Measurements from ENCODE around the gene CALCOCO1. TPM values are rescaled to one million over a fixed set of nuclear protein-coding genes. Genes with fewer than 3 reads are reported as not detected.

The CALCOCO1 gene
- total RNA-seq, 1 donor from 2014 or later, result 258 TPM

DNA sequence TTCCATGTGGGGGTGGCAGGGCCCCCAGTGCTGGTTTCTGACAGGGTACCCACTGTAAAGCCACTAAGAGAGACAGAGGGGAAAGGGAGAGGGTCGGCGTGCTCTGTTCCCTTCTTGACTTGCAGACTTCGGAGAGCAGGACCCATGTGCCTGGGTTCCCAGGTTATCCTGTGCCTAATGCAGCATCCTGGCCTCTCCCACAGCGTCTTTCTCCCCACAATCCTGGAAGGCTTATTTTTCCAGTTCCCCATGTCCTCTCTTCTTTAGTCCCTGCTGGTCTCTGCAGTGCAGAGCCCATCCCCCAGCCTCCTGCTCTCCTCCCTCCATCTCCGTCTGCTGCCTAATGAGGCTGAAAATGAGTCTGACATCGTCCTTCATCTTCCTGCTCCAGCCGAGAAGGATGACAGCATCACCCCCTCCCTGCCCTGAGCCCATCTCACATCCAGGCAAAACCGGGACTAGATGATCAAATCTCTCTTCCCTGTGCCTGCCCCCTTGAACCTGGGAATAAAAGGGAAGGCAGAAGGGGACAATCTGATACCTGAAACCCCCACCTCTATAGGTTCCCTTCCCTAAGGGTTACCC is 15.1 kb downstream of the CALCOCO1 start:
- TF ChIP-seq, protein P1, sequence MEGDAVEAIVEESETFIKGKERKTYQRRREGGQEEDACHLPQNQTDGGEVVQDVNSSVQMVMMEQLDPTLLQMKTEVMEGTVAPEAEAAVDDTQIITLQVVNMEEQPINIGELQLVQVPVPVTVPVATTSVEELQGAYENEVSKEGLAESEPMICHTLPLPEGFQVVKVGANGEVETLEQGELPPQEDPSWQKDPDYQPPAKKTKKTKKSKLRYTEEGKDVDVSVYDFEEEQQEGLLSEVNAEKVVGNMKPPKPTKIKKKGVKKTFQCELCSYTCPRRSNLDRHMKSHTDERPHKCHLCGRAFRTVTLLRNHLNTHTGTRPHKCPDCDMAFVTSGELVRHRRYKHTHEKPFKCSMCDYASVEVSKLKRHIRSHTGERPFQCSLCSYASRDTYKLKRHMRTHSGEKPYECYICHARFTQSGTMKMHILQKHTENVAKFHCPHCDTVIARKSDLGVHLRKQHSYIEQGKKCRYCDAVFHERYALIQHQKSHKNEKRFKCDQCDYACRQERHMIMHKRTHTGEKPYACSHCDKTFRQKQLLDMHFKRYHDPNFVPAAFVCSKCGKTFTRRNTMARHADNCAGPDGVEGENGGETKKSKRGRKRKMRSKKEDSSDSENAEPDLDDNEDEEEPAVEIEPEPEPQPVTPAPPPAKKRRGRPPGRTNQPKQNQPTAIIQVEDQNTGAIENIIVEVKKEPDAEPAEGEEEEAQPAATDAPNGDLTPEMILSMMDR (IDR thresholded peaks at IDR 0.05), result no peak

DNA sequence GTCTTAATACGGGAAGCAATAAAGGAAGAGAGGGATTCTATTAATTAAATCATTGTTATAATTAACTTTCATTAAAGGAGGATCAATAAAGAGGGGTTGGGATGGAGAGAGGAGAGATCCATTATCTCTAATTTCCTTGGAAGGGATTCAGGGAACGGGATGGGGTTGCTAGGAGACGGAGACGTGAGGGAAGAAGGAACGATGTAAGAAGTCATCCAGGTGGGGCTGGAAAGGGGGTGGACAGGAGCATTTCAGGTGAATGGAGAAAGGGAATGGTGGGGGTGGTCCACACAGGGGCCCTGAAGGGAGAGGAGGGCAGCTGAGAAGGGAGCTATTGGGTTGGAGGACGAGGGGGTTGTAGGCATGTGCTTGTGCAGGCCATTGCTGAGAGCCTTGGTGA is 17.2 kb downstream of the CALCOCO1 start:
- no peaks in the 10 kb centered on the region for H3K27me3 ChIP-seq
- TF ChIP-seq, protein P1 (IDR thresholded peaks at IDR 0.05), result no peak
- H3K4me3 ChIP-seq, result no peak overlapping the region
- no peaks in the 10 kb centered on the region for H3K9me3 ChIP-seq
- peaks cover 22 to 31% of the 10 kb centered on the region in 2 donors for H3K36me3 ChIP-seq
- no peak for DNase-seq (ENCODE audit: low spot score in 2 of 2)
- intact Hi-C loops (cut with DNase I), result no loop called here
- no peaks in the 10 kb centered on the region for H3K4me1 ChIP-seq
- H3K27ac ChIP-seq, result no peak overlapping the region

More for the DNA sequence above, 15.1 kb downstream of the CALCOCO1 start:
- intact Hi-C loops (cut with DNase I), result no loop called here
- Histone ChIP-seq H3K9me3 (no peaks in the 10 kb centered on the region), H3K27me3 (no peaks in the 10 kb centered on the region), H3K4me1 (no peaks in the 10 kb centered on the region), H3K36me3 (peaks cover 43 to 52% of the 10 kb centered on the region in 2 donors), H3K27ac (no peak overlapping the region), H3K4me3 (no peak overlapping the region)
- DNase-seq (ENCODE audit: low spot score in 2 of 2), result no peak

DNA sequence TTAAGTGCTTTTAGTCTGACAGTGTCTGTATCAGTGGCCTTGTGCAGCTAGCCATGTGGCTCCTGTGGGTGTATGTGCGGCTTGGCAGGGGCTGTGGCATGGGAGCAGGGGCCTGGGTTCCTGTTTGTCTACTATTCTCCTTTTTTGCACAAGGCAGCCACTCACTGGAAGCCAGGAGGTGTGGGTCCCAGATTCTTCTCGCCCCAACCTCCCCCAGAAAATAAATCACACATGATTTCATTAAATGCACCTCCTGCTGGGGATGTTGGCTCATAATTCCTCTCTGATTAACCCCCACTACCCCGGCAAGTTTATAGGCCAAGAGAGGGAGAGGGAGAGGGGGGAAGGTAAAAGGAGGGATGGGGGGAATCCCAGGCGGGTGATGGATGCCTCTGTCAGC is 17.6 kb downstream of the CALCOCO1 start:
- intact Hi-C loops (cut with DNase I), result no loop called here
- no peaks in the 10 kb centered on the region for H3K27me3 ChIP-seq
- no peak overlapping the region for H3K27ac ChIP-seq
- peaks cover 18 to 27% of the 10 kb centered on the region in 2 donors for H3K36me3 ChIP-seq
- H3K4me3 ChIP-seq, result no peak overlapping the region
- no peaks in the 10 kb centered on the region for H3K9me3 ChIP-seq
- no peaks in the 10 kb centered on the region for H3K4me1 ChIP-seq
- DNase-seq (ENCODE audit: low spot score in 2 of 2), result no peak
- TF ChIP-seq, protein P1 (IDR thresholded peaks at IDR 0.05), result no peak

DNA sequence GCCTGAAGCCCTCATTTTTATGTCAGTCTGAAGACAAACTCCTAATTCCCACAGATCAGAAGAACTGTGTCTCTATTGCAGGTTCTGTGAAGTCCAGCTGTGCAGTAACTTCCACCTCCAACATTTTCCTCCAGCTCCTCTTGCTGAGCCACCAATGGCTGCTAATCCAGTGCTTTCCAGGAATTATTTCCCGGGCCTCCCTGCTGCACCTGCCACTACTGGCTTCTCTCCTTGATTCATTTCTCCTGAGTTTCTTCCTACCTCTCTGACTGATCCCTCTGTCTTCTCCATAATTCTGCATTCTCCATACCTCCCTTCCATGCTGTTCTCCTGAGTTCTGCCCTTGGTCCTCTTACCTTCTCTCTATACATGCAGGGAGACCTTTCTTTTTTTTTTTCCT is 21.2 kb downstream of the CALCOCO1 start:
- DNase-seq (ENCODE audit: low spot score in 2 of 2), result no peak
- Histone ChIP-seq H3K27me3 (no peaks in the 10 kb centered on the region), H3K27ac (no peak overlapping the region), H3K4me3 (no peak overlapping the region), H3K4me1 (peaks cover 0 to 2% of the 10 kb centered on the region in 2 donors), H3K9me3 (no peaks in the 10 kb centered on the region), H3K36me3 (no peaks in the 10 kb centered on the region)
- TF ChIP-seq, protein P1 (IDR thresholded peaks at IDR 0.05), result no peak
- intact Hi-C loops (cut with DNase I), result no loop called here

DNA sequence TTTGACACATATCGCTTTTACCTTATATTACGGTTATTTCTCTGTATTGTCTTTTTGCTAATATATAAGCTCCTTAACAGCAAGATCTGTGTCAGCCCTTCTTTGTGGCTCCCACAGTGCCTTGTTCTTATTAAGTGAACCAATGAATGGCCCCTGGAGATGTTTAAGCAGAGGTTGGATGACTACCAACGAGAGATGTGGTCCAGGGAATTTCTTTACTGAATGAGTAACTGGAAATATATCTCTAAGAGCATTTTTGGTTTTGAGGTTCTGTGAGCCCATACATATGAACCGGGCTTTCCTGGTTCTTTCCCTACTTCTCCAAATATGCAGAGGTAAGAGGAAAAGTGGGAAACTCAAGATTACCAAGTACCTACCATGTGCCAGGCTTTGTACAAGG is 23.5 kb downstream of the CALCOCO1 start:
- H3K4me3 ChIP-seq, result no peak overlapping the region
- TF ChIP-seq, protein P1 (IDR thresholded peaks at IDR 0.05), result no peak
- H3K36me3 ChIP-seq, result no peaks in the 10 kb centered on the region
- no peaks in the 10 kb centered on the region for H3K9me3 ChIP-seq
- H3K4me1 ChIP-seq, result peaks cover 0 to 2% of the 10 kb centered on the region in 2 donors
- no peak overlapping the region for H3K27ac ChIP-seq
- intact Hi-C loops (cut with DNase I), result no loop called here
- H3K27me3 ChIP-seq, result no peaks in the 10 kb centered on the region
- DNase-seq (ENCODE audit: low spot score in 2 of 2), result no peak
